SU-DHL-6 (cell line): Measurements from ENCODE around the gene NUDT3.

Experiments used
- H2AFZ ChIP-seq: fragments of 200-600 bp; sonication (generic); 2 replicates; pipeline ENCODE4 v1.6.1; 2014; ENCODE audit warnings: low read depth, mild to moderate bottlenecking, moderate library complexity, mixed read lengths, antibody characterized with exemption, low read length; ENCODE audit not compliant: severe bottlenecking
- H3F3A ChIP-seq: fragments of 200-600 bp; shearing (Covaris generic); 2 replicates; pipeline ENCODE4 v1.6.0; 2016; ENCODE audit warnings: antibody characterized with exemption, mild to moderate bottlenecking; ENCODE audit not compliant: insufficient read depth
- H3K27ac ChIP-seq: fragments of 200-600 bp; sonication (generic); 2 replicates; pipeline ENCODE4 v1.5.1; 2016; ENCODE audit warnings: low read depth, mild to moderate bottlenecking, low read length, moderate library complexity, mixed read lengths
- H3K27me3 ChIP-seq: fragments of 200-600 bp; sonication (generic), shearing (Covaris generic); 2 replicates; pipeline ENCODE4 v1.6.0; 2014; ENCODE audit warnings: mild to moderate bottlenecking, low read length
- H3K36me3 ChIP-seq: fragments of 200-600 bp; sonication (generic); 2 replicates; pipeline ENCODE4 v1.6.1; 2014; ENCODE audit warnings: mild to moderate bottlenecking, low read length, mixed read lengths
- H3K4me2 ChIP-seq: fragments of 300-600, 200-600 bp; shearing (Covaris generic), sonication (generic); 2 replicates; pipeline ENCODE4 v1.6.0; 2014; ENCODE audit warnings: low read length, low read depth, mild to moderate bottlenecking; ENCODE audit not compliant: poor library complexity, severe bottlenecking
- H3K4me3 ChIP-seq: fragments of 200-600 bp; sonication (generic); 2 replicates; pipeline ENCODE4 v1.5.1; 2014; ENCODE audit warnings: antibody characterized with exemption, low read length, mild to moderate bottlenecking, mixed read lengths; ENCODE audit not compliant: insufficient read depth, poor library complexity, severe bottlenecking
- H3K79me2 ChIP-seq: fragments of 200-600 bp; sonication (generic); 2 replicates; pipeline ENCODE4 v1.6.1; 2014; ENCODE audit warnings: mild to moderate bottlenecking, low read length, moderate library complexity; ENCODE audit not compliant: insufficient read depth
- H3K9ac ChIP-seq: fragments of 200-600 bp; sonication (generic); 2 replicates; pipeline ENCODE4 v1.7.0; 2014; ENCODE audit warnings: mild to moderate bottlenecking, low read length
- H3K9me2 ChIP-seq: fragments of 200-600 bp; sonication (generic); replicated peaks from 2 replicates; pipeline ENCODE4 v1.6.1; 2014; ENCODE audit warnings: low read length; ENCODE audit not compliant: insufficient read depth
- H3K9me3 ChIP-seq: fragments of 200-600 bp; sonication (generic); 2 replicates; pipeline ENCODE4 v1.6.1; 2014; ENCODE audit warnings: low read length, mixed read lengths; ENCODE audit not compliant: insufficient read depth
- H4K20me1 ChIP-seq: fragments of 200-600 bp; sonication (generic); 2 replicates; pipeline ENCODE4 v1.6.1; 2014; ENCODE audit warnings: low read depth, mild to moderate bottlenecking, antibody characterized with exemption, low read length, moderate library complexity, mixed read lengths
- CTCF ChIP-seq: fragments of 200-600 bp; sonication (generic); IDR thresholded peaks from one replicate; pipeline ENCODE4 v1.5.1; 2017; ENCODE audit warnings: antibody characterized with exemption, mild to moderate bottlenecking, low read length, moderate library complexity; ENCODE audit not compliant: insufficient read depth, poor library complexity, severe bottlenecking
- EZH2phosphoT487 ChIP-seq: fragments of 200-600 bp; sonication (generic), shearing (Covaris generic); conservative IDR thresholded peaks from 2 replicates; pipeline ENCODE4 v1.6.1; 2018; ENCODE audit warnings: mild to moderate bottlenecking, antibody characterized with exemption, low read length, moderate library complexity, mixed read lengths

The NUDT3 gene

GRCh38 chr6:34235307-34236130 is 156.9 kb downstream of the NUDT3 start:
- H3K27me3 ChIP-seq = no peaks in the 10 kb centered on the region
- peaks cover 32% of the 10 kb centered on the region for H3F3A ChIP-seq
- H3K4me3 ChIP-seq = no peak overlapping the region
- H3K4me2 ChIP-seq = peak overlapping the region; percentile 60
- H3K9ac ChIP-seq = peak overlapping the region; percentile 60; the same call in 1 of the 2 replicates
- peaks cover 16% of the 10 kb centered on the region for H4K20me1 ChIP-seq
- H3K9me2 ChIP-seq = no peaks in the 10 kb centered on the region
- no peaks in the 10 kb centered on the region for H3K9me3 ChIP-seq
- H3K27ac ChIP-seq = no peak overlapping the region
- TF ChIP-seq CTCF = no peak
- no peak for TF ChIP-seq EZH2phosphoT487
- no peak overlapping the region for H2AFZ ChIP-seq
- peaks cover 8% of the 10 kb centered on the region for H3K36me3 ChIP-seq
- peaks cover 31% of the 10 kb centered on the region for H3K79me2 ChIP-seq

DNA sequence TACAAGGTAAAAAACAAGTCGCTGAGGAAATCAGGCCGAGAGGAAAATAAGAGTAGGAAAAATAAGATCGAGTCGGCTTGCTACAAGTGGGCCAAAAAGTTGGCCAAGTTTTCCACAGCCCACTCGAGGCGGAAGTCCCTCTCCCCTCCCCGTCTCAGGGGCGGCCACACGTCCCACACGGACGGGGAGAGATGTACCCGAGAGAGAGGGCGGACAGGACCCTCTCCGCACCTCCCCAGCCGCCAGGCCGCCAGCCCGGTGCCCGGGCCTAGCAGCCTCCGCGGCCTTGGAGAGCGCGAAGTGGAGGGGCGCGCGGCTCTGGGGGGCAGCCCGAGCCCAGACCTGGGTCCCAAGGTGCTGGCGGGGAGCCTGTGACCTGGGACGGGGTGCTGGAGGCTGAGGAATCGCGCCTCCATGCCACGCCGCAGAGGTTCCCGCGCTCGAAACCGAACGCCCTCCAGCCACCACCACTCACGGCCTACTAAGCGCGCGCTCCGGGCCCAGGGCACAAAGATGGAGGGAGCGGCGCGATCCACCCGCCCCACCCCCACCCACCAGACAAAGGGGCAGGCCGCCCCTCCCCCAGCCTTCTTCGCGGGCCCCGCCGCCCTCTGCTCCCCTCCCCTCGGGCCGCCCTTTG is 157.7 kb downstream of the NUDT3 start:
- Histone ChIP-seq H3K27ac (no peak overlapping the region), H3K4me3 (no peak overlapping the region), H3K4me2 (no peak overlapping the region), H3F3A (peaks cover 25% of the 10 kb centered on the region), H3K36me3 (peaks cover 8% of the 10 kb centered on the region), H3K79me2 (peaks cover 24% of the 10 kb centered on the region), H2AFZ (no peak overlapping the region), H3K27me3 (no peaks in the 10 kb centered on the region), H4K20me1 (peaks cover 9% of the 10 kb centered on the region), H3K9ac (no peak overlapping the region), H3K9me2 (no peaks in the 10 kb centered on the region), H3K9me3 (no peaks in the 10 kb centered on the region)
- TF ChIP-seq EZH2phosphoT487 = no peak
- TF ChIP-seq CTCF = no peak

DNA sequence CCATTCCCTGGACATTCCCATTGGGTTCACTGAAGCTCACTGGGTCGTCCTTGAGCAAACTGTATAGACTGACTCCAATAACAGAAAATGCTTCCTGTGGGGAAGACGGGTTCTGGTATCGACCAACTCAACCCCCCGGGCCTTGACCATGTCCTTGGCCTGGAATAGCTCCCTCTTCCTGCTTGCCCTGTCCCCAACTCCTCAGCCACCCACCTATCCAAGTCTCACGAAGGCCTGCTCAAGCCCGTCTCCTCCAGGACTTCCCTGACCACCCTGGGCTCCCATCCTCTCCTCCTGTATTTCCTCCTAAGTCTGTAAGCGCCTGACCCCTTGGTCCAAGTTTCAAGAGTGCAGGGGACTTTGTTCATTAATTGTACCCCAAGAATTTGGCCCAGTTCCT is 158.6 kb downstream of the NUDT3 start:
- Histone ChIP-seq H3K9ac (no peak overlapping the region), H3K4me2 (no peak overlapping the region), H3K9me3 (no peaks in the 10 kb centered on the region), H3F3A (peaks cover 16% of the 10 kb centered on the region), H3K79me2 (peaks cover 14% of the 10 kb centered on the region), H2AFZ (no peak overlapping the region), H3K27me3 (no peaks in the 10 kb centered on the region), H3K9me2 (no peaks in the 10 kb centered on the region), H4K20me1 (0 out of 2 replicates have a peak, but pooled peaks cover under 1% of the 10 kb centered on the region), H3K27ac (no peak overlapping the region), H3K36me3 (peaks cover under 1% of the 10 kb centered on the region), H3K4me3 (no peak overlapping the region)
- no peak for TF ChIP-seq CTCF
- TF ChIP-seq EZH2phosphoT487 = no peak
